M059J (cell line): Measurements from ENCODE around the gene ITPRIP. TPM values are rescaled to one million over a fixed set of nuclear protein-coding genes. Genes with fewer than 3 reads are reported as not detected.

ENCODE experiments used
- DNase-seq: peaks from one replicate; pipeline ENCODE4 v3.0.0-alpha.2; 2012; ENCODE audit warnings: low read depth
- total RNA-seq: library from RNA; depleted of rRNA; stranded (reverse); fragments of >200 nt; shearing (Covaris generic); gene quantifications from 2 replicates; pipeline ENCODE4 v1.2.3, GENCODE V29; 2014

ITPRIP gene
- total RNA-seq, 1 experiment from 2014 or later, result 9.7 TPM

DNA sequence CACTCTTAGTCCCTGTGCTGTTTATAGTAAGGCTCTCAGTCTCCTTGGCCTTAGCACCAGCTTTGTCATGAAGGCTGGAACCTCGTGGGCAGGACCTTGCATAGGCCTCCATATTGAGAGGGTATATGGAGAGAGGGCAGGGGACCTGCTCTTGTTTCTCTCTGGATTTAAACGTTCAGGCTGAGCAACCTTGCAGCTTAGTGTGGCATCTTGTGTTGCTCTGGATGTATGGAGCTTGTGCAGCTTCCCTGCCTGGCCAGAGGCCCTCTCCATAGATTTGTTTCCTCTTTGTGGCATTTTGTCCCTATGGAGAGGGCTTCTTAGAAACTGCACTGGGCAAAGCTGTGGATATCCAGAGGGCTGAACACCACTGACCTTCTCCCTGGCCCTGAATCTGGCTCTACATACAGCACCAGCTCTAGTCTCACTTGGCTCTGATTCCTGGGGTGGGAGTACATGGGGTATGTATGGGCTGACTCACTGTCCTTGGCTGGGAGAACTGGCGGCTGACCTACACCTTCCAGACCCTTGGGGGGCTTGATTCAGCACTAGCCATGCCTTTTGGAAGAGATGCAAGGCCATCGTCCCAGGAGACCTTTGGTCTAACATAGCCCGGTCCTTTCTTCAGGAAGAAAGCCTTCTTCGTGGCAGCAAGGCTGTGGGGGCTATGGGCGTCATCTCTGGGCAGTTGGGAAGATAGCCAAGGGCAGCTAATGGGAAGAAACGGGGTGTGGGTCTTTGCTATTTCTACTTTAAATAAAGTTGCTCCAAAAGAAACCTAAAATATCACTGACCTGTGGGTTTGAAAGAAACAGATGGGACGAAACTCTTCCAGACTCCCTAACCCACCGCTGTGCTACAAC, 30.5 kb downstream of the ITPRIP start:
- DNase-seq, result no peak

DNA sequence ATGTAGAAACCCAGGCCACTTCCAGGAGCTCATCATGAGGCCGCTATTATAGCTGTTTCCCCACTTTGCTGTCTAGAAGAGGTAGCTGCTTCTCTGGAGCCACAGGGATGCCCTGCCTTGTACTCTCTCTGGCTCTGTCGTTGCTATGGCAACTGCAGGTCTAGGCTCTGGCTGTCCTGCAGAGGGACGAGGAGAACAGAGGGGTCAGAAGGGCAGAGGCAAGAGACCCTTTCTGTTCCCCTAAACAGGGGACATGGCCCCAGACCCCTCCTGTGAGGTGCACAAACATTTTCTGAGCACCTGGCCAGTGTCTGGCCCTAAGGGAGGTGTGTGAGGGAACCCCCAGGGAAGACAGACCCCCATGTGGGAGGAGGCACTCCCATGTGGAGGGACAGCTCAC, 31.4 kb downstream of the ITPRIP start:
- no peak for DNase-seq

DNA sequence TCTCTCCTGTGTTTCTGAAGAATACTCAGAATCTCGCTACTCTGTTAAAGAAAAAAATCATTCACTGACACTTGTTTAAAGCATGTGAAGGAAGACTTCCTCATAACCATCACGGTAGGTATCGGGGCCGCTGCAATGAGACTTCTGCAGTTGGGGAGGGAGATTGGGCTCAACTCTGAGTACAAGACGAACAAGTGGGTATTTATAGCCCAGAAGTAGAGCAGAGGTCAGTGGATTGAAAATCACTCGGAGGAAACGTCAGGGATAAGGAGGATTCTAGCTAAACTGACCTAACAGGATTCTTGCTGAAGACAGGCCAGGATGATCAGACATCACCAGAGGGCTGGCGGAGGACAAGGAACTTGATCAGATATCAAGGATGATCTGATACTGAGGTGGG, 33.3 kb downstream of the ITPRIP start:
- DNase-seq, result no peak

DNA sequence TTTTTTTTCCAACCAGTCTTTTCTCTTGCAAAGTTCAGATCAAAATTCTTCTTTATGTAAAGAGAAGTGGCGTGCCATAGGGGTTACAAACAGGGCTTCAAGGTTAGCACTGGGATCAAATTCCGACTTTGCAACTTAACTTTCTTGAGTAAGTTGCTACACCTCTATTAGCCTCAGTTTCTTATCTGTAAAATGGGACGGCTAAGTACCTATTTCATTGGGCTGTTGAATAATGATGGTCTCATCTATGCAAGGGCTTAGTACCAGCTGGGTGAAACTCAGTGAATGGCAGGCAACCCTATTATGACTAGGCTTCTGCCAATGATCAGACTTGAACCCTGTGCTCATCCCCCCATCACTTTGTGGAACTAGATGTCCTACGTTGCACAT, 33.9 kb downstream of the ITPRIP start:
- no peak for DNase-seq

DNA sequence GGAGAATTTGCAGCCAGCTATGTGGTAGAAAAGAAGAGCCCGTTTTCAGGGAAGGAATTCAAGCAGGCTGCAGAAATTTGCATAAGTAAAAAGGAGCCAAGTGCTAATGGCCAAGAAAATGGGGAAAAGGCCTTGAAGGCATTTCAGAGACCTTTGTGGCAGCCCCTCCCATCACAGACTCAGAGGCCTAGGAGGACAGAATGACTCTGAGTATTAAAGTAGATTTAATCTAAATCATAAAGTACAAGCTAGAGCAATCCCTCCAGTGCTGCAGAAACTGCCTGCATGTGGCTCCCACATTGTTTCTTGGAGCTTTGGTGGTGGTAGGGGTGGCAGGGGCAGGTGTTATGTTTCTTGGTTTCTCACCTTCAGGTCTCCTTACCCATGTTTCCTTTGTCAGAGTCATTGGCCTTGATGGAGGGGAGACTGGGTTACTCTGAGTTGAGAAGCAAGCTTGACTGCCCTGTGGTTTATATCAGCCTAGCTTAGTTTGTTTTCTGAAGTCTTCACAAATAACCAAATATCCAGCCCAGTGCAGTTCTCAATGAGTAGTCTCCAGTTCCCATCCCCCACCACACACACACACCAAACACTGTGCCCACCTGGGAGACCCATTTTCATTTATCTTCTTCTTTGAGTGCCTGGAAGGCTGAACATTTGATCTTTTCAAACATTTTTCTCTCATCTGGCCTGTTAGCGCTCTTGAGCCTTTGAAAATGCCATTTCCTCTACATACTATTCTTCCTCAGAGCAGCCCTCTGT, 34.5 kb downstream of the ITPRIP start:
- no peak for DNase-seq

DNA sequence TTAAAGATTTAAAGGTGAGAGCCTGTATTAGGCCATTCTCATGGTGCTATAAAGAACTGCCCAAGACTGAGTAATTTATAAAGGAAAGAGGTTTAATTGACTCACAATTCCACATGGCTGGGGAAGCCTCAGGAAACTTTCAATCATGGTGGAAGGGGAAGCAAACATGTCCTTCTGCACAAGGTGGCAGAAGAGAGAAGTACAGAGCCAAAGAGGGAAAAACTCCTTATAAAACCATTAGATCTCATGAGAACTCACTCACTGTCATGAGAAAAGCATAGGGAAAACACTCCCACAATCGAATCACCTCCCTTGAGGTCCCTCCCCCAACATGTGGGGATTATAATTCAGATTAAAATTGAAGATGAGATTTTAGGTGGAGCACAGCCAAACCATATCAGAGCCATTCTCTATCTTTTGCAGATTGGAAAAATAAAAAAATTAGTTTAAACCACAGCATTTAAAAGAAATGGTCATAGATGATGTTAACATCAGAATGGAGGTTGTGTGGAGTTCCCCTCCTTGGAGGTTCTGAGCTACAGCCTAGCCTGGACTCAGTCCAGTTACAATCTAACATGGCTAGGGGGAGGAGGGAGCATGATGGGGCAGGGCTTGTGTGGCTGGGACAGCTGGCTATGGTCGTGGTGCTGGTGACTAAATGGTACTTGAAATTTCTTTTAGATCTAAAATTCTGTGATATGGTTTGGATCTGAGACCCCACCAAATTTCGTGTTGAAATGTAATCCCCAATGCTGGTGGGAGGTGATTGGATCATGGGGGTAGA, 36.2 kb downstream of the ITPRIP start:
- DNase-seq, result no peak

DNA sequence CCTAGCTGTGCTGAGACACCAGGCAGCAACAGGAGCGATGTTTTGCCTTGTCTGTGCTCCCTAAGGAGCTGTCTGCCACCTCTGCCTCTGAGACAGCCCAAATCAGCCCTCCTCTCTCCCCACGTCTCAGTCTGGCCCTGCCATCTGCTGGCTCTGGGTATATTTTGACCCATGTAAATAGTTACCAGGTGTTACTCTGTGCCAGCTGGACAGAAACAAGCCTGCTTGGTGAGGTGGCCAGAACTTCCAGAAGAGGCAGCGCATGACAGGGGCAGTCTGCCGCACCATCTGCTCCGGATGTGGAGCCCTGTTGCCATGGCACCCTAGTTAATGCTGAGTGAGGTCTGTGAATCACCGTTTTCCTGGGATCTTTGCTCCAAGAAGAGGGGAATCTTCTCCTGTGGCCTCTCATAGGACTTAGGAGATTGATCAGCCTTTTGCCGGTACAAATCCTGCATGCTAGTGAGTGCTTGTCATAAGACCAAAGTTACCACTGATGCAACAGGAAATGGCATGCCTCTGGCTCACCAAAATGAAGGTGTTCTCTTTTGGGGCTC, 37.5 kb downstream of the ITPRIP start:
- DNase-seq, result peak; percentile 98

DNA sequence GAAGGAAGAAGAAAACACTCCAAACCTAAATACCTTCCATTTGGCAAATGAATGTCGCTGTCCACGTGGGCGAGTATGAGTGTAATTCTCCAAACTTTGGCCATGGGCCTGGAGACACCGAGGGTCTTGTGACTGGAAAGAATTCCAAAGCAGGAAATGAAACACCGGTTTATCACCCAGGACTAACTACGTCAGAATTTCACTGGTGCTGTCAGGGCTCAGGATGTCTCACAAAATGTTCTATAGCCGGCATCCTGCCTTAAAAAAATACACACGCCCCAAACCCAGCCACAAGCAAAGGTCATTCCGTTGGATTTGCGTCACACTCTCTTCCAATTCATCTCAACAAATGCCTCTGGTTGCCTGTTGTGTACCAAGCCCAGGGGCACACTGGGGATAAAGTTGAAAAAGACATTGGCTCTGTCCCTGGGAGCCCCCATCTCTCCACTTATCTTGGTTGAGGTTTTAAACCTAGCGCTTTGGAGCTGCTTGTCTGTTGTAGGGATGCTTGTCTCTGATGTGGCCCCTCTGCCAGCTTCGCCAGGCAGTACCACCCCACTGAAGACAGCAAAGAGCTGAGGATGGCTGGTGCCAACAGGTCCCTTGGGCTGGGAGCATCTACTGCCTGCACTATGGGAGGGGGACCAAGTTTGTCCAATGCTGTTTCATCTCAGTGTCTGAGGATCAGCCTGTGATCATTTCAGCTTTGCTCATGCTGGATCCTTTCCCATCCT, 38.1 kb downstream of the ITPRIP start:
- DNase-seq, result peak; percentile 91

DNA sequence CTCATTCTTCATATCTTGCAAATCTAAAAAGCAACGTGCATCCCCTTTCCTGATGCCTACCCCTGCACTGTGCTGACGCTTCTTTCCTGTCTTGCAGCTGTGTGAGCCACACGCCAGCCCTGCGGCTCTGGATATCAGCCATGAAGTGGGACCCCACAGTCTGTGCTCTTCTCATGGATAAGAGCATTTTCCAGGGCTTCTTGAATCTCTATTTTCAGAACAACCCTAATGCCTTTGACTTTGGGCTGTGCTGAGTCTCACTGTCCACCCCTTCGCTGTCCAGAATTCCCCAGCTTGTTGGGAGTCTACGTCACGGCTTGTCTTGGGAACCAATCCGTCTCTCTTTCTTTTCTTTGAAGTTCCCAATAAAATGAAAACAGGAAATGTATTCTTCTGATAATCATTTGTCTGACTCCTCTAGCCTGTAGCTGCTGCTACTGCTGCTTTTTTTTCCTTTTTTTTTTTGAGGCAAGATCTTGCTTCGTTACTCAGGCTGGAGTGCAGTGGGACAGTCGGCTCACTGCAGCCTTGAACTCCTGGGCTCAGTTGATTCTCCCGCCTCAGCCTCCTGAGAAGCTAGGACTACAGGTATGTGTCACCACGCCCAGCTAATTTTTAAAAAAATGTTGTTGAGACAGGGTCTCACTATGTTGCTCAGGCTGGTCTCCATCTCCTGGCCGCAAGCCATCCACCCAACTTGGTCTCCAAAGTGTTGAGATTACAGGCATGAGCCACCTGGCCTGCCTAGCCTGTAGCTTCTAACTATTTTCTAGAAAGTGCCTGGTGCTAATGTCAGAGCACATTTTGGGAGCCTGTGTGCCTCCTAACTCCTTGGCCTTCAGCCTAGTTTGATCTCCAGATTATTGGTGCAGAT, 39.0 kb downstream of the ITPRIP start:
- DNase-seq, result no peak

DNA sequence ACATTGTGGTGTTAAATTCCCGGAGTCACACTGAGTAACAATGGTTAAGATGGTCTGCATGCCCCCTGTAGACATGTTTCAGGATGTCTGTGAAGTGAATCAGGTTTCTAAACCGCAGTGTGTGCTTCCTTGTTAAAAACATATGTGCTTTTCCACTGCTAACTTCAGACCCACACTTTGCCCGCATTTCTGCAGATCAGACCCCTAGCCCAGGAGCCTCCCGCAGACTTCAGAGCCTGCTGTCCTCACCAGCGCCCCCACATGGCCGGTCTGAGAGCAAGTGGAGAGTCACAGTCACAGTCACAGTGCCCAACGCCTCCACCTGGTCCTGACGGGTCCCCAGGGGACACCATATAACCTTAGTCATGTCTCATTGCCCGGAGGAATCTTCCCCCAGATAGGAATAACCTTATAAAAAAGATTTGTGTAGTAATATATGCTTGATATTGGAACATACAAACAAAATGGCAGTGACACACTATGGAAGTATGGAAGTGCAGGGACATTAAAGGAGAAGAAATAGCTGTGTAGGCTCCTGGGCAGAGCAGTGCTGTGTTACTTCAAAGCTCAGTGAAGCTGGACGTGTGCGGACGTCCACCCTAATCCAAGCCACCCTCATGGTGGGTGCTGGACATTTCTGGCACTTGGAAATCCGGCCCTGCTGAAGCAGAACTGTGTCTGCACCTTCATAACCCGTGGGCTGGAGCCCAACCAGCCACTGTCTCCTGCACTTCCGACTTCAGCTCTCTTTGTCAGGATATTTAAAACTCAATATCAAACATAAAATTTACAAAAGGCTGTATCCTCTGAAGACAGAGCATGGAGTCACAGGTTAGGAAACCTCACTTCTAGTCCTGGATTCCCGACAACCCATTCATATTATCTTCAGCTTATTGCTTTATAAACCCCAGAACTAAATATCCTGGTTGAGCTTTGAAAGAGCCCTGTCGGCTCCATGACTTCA, 40.3 kb downstream of the ITPRIP start:
- DNase-seq, result no peak

DNA sequence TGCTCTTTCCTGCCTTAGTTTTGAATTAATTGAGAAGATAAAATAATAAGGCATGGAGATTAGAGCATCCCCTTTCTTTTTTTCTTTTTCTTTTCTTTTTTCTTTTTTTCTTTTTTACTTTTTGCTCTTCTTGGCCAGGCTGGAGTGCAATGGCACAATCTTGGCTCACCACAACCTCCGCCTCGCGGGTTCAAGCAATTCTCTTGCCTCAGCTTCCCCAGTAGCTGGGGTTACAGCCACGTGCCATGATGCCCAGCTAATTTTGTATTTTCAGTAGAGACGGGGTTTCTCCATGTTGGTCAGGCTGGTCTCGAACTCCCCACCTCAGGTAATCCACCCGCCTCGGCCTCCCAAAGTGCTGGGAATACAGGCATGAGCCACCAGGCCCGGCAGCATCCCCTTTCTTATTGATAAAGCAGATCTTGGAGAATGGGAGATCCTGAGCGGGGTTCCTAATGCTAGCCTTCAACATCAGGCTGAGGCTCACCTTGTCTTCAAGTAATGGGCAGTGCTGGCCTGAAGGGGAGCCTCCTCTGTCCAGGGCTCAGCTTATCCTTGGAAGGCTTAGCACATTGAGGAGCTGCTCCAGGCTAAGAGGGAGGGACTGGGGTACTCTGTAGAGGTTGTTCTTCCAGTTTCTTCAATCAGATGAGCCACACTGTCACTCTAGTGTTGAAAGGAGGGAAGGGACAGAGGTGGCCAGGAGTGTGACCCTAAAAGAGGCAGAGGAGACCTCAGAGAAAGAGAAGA, 41.4 kb downstream of the ITPRIP start:
- DNase-seq, result no peak

DNA sequence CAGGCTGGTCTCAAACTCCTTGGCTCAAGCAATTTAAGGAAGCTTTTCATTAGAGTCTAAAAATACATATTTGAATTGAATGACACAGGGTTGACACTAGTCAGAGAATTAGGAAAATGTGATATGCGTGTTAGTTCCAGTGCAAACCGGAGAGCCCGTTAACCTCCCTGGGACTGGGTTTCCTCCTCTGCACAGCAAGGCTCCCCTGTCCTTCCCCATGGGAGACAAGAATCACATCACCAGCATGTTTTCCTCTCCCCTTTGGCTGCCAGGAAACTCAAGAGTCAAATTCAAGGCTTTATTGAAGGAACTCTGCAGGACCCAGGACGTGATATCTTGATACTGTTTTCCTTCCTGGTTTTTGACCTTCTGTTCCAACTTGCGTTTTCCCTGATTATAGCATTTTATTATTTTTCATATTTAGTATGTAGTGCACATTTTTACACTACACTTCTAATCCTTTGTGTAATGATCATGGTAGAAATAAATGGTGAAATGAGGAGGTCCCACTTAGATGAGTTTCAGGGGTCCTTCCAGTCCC, 44.4 kb downstream of the ITPRIP start:
- DNase-seq, result no peak

DNA sequence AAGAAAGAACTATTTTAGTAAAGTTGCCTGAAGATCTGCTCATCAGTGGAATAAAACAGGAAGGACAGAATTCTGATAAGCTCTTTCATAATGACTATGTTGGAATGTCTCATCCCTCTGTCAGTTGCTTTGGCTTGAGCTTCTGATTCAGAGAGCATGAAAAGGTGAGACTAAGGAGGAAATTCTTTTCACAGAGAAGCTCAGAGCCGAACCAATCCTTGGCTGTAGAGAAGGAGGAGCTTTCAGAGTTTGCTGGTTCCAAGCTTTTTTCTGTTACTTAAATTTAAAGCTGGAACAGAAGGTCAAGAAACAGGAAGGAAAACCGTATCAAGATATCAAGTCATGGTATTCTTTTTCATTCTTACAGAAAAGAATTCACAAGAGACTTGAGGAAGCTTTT, 45.3 kb downstream of the ITPRIP start:
- peak; percentile 55 for DNase-seq

DNA sequence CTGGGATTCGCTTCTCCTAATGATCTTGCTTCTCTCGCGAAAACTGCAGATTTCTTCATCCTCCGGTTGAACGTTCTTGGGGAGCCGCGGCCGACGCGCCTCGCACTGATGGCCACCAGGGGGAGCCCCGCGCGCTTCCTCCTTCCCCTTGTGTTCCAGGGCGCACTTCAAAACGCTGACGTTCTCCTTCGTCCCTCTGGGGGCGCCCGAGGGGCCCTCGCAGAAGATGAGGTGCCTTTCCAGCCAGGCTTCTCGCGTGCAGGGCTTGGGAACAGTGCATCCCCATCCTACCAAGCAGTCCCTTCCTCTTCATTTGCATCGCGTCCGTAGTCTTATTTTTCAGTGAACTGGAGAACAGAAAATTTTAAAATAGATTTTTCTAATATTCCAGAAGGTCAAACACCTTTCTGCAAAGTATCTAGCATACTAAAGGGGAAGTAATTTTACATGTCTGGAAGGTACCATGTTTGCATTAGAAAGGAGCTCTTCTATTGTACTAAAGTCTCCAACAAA, 46.8 kb downstream of the ITPRIP start:
- DNase-seq, result peak; percentile 80

DNA sequence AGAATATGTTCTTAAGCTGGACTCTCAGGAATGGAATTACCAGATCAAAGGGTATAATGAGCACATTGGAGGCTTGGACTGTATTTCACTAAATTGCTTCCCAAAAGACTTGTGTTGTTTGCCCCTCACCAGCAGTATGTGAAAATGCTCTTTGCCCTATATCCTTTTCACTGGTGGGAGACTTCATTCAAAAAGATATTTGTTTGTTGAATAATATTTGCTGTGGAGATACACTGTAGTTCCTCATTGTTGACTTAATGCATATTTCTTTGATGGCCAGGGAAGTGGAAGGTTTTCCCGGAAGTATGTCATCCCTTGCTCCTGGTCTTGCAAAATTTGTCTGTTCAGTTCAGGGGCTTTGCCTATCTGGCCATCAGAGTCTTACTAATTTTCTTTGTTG, 49.9 kb downstream of the ITPRIP start:
- DNase-seq, result no peak

DNA sequence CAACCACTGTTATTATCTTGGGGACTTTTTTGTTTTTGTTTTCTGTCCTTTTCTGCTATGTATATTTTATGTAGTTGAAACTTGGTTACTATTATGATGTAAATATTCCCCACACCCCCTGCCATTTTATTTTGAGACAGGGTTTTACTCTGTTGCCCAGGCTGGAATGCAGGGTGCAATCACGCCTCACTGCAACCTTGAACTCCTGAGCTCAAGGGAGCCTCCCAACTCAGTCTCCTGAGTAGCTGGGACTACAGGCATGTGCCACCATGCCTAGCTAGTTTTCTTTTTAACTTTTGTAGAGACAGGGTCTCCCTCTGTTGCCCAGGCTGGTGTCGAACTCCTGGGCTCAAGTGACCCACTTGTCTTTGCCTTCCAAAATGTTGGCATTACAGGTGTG, 51.3 kb downstream of the ITPRIP start:
- DNase-seq, result no peak

DNA sequence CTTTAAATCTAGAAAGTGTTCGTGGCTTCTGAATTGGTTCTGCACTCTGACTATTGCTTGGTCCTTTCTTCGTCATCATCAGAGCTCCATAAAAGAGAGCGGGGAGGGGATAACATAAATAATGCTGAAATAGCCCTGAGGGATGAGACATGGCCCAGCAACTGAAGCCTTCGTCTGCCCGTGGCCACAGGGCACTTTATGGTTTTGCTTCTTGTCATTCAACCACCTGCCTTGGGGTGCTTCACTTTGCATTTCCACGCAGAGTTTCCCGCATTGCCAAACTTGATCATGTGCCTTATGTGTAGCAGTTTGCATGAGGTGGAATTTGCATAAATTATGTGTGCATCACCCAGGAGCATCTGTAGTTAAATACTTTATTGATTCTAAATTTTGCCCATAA, 53.4 kb downstream of the ITPRIP start:
- DNase-seq, result peak; percentile 53

DNA sequence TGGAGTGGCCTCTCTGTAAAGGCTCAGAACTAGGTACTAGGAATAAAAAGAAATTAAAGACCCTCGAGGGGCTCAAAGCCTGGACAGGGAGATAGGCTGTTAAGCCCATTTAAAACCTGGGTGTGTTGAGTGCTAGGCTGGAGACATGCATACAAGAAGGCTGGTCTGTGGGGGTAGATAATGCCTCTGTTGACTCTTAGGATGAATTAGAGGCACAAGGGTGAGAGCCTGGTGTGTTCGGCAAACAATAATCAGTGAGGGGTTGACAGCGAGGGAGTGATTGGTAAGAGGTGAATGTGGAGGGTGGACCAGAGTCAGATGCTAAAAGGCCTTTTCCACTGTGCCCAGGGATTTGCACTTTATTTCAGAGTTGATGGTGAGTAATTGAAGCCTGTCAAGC, 56.6 kb downstream of the ITPRIP start:
- DNase-seq, result no peak
